GM12878 (cell line): Measurements from ENCODE around the gene HMCN2.

Experiments used
- CTCF ChIP-seq, 3 experiments: IDR thresholded peaks in 2 of 3; conservative IDR thresholded peaks in 1 of 3; 2 replicates each; pipeline ENCODE4 v1.5.1; 2011; ENCODE audit warnings: low read depth in 3 of 3, low read length in 3 of 3, mild to moderate bottlenecking in 3 of 3, control low read depth in 2 of 3, moderate library complexity in 2 of 3, inconsistent platforms in 1 of 3, mixed read lengths in 1 of 3; ENCODE audit not compliant: control insufficient read depth in 2 of 3, insufficient read depth in 1 of 3; ENCODE audit errors: extremely low read depth in 1 of 3
- SIX5 ChIP-seq: IDR thresholded peaks from 2 replicates; pipeline ENCODE4 v1.6.1; 2011; ENCODE audit warnings: mild to moderate bottlenecking, low read depth, low read length, moderate library complexity; ENCODE audit not compliant: severe bottlenecking

DNA sequence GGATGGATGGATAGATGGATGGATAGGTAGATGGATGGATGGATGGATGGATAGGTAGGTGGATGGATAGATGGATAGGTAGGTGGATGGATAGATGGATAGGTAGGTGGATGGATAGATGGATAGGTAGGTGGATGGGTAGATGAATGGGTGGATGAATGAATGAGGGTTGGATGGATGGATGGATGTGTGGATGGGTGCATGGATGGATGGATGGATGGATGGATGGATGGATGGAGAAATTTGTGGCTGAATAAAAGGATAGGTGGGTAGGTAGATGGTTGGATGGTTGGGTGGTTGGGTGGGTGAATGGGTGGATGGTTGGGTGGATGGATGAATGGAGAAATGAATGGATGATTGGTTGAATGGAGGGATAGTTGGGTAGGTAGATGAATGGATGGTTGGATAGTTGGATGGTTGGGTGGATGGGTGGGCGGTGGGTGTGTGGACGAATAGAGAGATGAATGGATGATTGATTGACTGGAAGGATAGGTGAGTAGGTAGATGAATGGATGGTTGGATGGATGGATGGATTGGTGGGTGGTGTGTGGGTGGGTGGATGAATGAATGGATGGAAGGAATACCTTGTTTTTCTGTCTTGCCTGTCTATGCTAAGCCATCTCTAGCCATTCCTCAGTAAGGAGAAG lies 108.2 kb downstream of the HMCN2 start:
- no peak for TF ChIP-seq SIX5
- no peak for TF ChIP-seq CTCF (IDR thresholded peaks at IDR 0.05 in 2 of 3, conservative IDR thresholded peaks at IDR 0.05 in 1 of 3; ENCODE audit: control insufficient read depth in 2 of 3, extremely low read depth in 1 of 3, insufficient read depth in 1 of 3, low read depth in 3 of 3, low read length in 3 of 3)
